AG20443 (cell line): Measurements from ENCODE around the gene C1QBP.
A peak's percentile ranks its signal among the peaks of the same experiment; 100 is the strongest.
"Not testable (repeated sequence)": the region's sequence is repeated elsewhere in the genome, so short reads cannot be mapped to it uniquely, and the experiment has no call there.

ENCODE experiments used
- DNase-seq: peaks from one replicate; pipeline ENCODE4 v3.0.0; 2012; ENCODE audit warnings: low spot score, mixed read lengths

Gene C1QBP

GRCh38 chr17:5438716-5439445, at the start of gene C1QBP:
Gene C1QBP, minus strand, starts transcription at chr17:5439155. Its CDS starts 82 bp downstream, at chr17:5439073.
- DNase-seq: peak; percentile 97

- no peak for DNase-seq
Observed at GRCh38 chr17:5488752-5489151, 49.8 kb upstream of the C1QBP start.

- peak; percentile 99 for DNase-seq
Observed at GRCh38 chr17:5486206-5487124, 47.5 kb upstream of the C1QBP start, which contains the start of gene MIS12. Gene MIS12, plus strand, starts transcription at chr17:5486566. Its CDS starts 2,297 bp downstream, at chr17:5488863.

- no peak for DNase-seq
Observed at GRCh38 chr17:5485270-5486205, 46.6 kb upstream of the C1QBP start, which contains the start of gene DERL2. Gene DERL2, minus strand, starts transcription at chr17:5486178. Its CDS starts 17 bp downstream, at chr17:5486161.

- no peak for DNase-seq
Observed at GRCh38 chr17:5481451-5481850, 42.5 kb upstream of the C1QBP start.

- DNase-seq: no peak
Observed at GRCh38 chr17:5480962-5481361, 42.0 kb upstream of the C1QBP start.

GRCh38 chr17:5478992-5479391, 40.0 kb upstream of the C1QBP start:
- DNase-seq: no peak

GRCh38 chr17:5473906-5474305, 35.0 kb upstream of the C1QBP start:
- DNase-seq: no peak

GRCh38 chr17:5472511-5472910, 33.6 kb upstream of the C1QBP start:
- no peak for DNase-seq

- no peak for DNase-seq
Observed at GRCh38 chr17:5468075-5468473, 29.1 kb upstream of the C1QBP start.

GRCh38 chr17:5467416-5467815, 28.5 kb upstream of the C1QBP start:
- peak; percentile 19 for DNase-seq

GRCh38 chr17:5466295-5466694, 27.3 kb upstream of the C1QBP start:
- DNase-seq: no peak

GRCh38 chr17:5464717-5465507, 26.0 kb upstream of the C1QBP start:
- no peak for DNase-seq

GRCh38 chr17:5446786-5447185, 7.8 kb upstream of the C1QBP start:
- DNase-seq: no peak

GRCh38 chr17:5444209-5444608, 5.3 kb upstream of the C1QBP start:
- no peak for DNase-seq

GRCh38 chr17:5443728-5444127, 4.8 kb upstream of the C1QBP start:
- DNase-seq: no peak

- DNase-seq: no peak
Observed at GRCh38 chr17:5439446-5439764, 450 bp upstream of the C1QBP start.

GRCh38 chr17:5437721-5438317, 1.1 kb downstream of the C1QBP start:
- DNase-seq: peak; percentile 30

GRCh38 chr17:5435781-5436315, 3.1 kb downstream of the C1QBP start:
- DNase-seq: not testable (repeated sequence)

GRCh38 chr17:5434984-5435383, 4.0 kb downstream of the C1QBP start:
- no peak for DNase-seq
